HepG2 (cell line): ENCODE results near the gene ATP2C2. TPM values are rescaled to one million over a fixed set of nuclear protein-coding genes. Genes with fewer than 3 reads are reported as not detected.
A peak's percentile ranks its signal among the peaks of the same experiment; 100 is the strongest.

Experiments used
- ARNT ChIP-seq: fragments of 450-650 bp; IDR thresholded peaks from 2 replicates; pipeline ENCODE4 v1.6.1; 2017
- BCL6 ChIP-seq: IDR thresholded peaks from 2 replicates; pipeline ENCODE4 v1.6.1; 2016; ENCODE audit warnings: missing genetic modification reagents, missing compliant biosample characterization
- HNF1B ChIP-seq: sonication (generic); formaldehyde crosslinking; IDR thresholded peaks from 2 replicates; pipeline ENCODE4 v1.5.1; 2020; ENCODE audit warnings: mild to moderate bottlenecking, moderate library complexity, missing genetic modification reagents
- HNF4A ChIP-seq: sonication (generic); formaldehyde crosslinking; IDR thresholded peaks from 2 replicates; pipeline ENCODE4 v1.4.0; 2020; ENCODE audit warnings: missing genetic modification reagents
- JUN ChIP-seq: sonication (generic); formaldehyde crosslinking; IDR thresholded peaks from 2 replicates; pipeline ENCODE4 v1.4.0; 2020; ENCODE audit warnings: mild to moderate bottlenecking, missing genetic modification reagents
- KLF15 ChIP-seq: sonication (generic); formaldehyde crosslinking; IDR thresholded peaks from 2 replicates; pipeline ENCODE4 v1.8.1; 2023; ENCODE audit warnings: borderline replicate concordance, mild to moderate bottlenecking, inconsistent platforms, missing genetic modification reagents, mixed read lengths
- MTF2 ChIP-seq: sonication (generic); formaldehyde crosslinking; IDR thresholded peaks from 2 replicates; pipeline ENCODE4 v1.5.0; 2020; ENCODE audit warnings: missing genetic modification reagents, borderline replicate concordance
- ONECUT2 ChIP-seq: sonication (generic); formaldehyde crosslinking; IDR thresholded peaks from 2 replicates; pipeline ENCODE4 v1.4.0; 2020; ENCODE audit warnings: missing genetic modification reagents
- SMC3 ChIP-seq: IDR thresholded peaks from 2 replicates; pipeline ENCODE4 v1.6.1; 2011; ENCODE audit warnings: low read length, improper control_type of control experiment
- SNAPC2 ChIP-seq: sonication (generic); formaldehyde crosslinking; IDR thresholded peaks from 2 replicates; pipeline ENCODE4 v1.8.1; 2022; ENCODE audit warnings: mild to moderate bottlenecking, missing genetic modification reagents
- TOE1 ChIP-seq: sonication (generic); formaldehyde crosslinking; IDR thresholded peaks from 2 replicates; pipeline ENCODE4 v1.4.0; 2020; ENCODE audit warnings: mild to moderate bottlenecking, missing genetic modification reagents
- XBP1 ChIP-seq: sonication (generic); formaldehyde crosslinking; IDR thresholded peaks from 2 replicates; pipeline ENCODE4 v1.5.0; 2020; ENCODE audit warnings: missing genetic modification reagents
- ZNF251 ChIP-seq: sonication (generic); formaldehyde crosslinking; IDR thresholded peaks from 2 replicates; pipeline ENCODE4 v1.9.0; 2021; ENCODE audit warnings: mild to moderate bottlenecking, missing genetic modification reagents
- ZNF256 ChIP-seq: sonication (generic); formaldehyde crosslinking; conservative IDR thresholded peaks from 2 replicates; pipeline ENCODE4 v1.4.0; 2020; ENCODE audit warnings: missing genetic modification reagents
- ZNF451 ChIP-seq: sonication (generic); formaldehyde crosslinking; IDR thresholded peaks from 2 replicates; pipeline ENCODE4 v1.5.0; 2020; ENCODE audit warnings: mild to moderate bottlenecking, missing genetic modification reagents
- ZNF468 ChIP-seq: sonication (generic); formaldehyde crosslinking; IDR thresholded peaks from 2 replicates; pipeline ENCODE4 v1.8.0; 2022; ENCODE audit warnings: mild to moderate bottlenecking, moderate library complexity, missing genetic modification reagents
- ZNF768 ChIP-seq: sonication (generic); formaldehyde crosslinking; IDR thresholded peaks from 2 replicates; pipeline ENCODE4 v1.4.0; 2020; ENCODE audit warnings: missing genetic modification reagents
- ZNF839 ChIP-seq: sonication (generic); formaldehyde crosslinking; IDR thresholded peaks from 2 replicates; pipeline ENCODE4 v1.4.0; 2020; ENCODE audit warnings: missing genetic modification reagents, mild to moderate bottlenecking, borderline replicate concordance
- ZSCAN31 ChIP-seq: sonication (generic); formaldehyde crosslinking; IDR thresholded peaks from 2 replicates; pipeline ENCODE4 v1.5.0; 2020; ENCODE audit warnings: low read depth, mild to moderate bottlenecking, missing genetic modification reagents
- polyA plus RNA-seq, 8 experiments: library from polyadenylated mRNA; depleted of rRNA in 3 of 8; stranded (reverse) in 7 of 8; unstranded in 1 of 8; fragments of >200 nt; fragmentation: Illumina TruSeq in 4 of 8; extraction: Trizol in 4 of 8; gene quantifications; 2 replicates each; pipeline versions ENCODE4 v1.2.1 to v1.2.3, GENCODE V29; 2011 to 2016; ENCODE audit warnings: low read depth in 4 of 8, missing spikeins in 1 of 8, mixed read lengths in 1 of 8; ENCODE audit not compliant: insufficient read depth in 1 of 8
- total RNA-seq, 5 experiments: library from RNA; depleted of rRNA; stranded (reverse); fragments of >200 nt; fragmentation: Illumina TruSeq; extraction: Trizol; gene quantifications; 2 replicates each; pipeline ENCODE4 v1.2.3, GENCODE V29; 2016; ENCODE audit warnings: low read depth in 1 of 5
- TF ChIP-seq, protein P1 (sequence below): sonication (generic); formaldehyde crosslinking; IDR thresholded peaks from 2 replicates; pipeline ENCODE4 v1.8.1; 2023; ENCODE audit warnings: mild to moderate bottlenecking, moderate library complexity, missing genetic modification reagents
- TF ChIP-seq, protein P2 (sequence below): sonication (generic); formaldehyde crosslinking; IDR thresholded peaks from 2 replicates; pipeline ENCODE4 v1.8.0; 2022; ENCODE audit warnings: mild to moderate bottlenecking, missing genetic modification reagents; ENCODE audit not compliant: insufficient replicate concordance
- TF ChIP-seq, protein P3 (sequence below): sonication (generic); formaldehyde crosslinking; IDR thresholded peaks from 2 replicates; pipeline ENCODE4 v1.8.0; 2022; ENCODE audit warnings: mild to moderate bottlenecking, missing genetic modification reagents, moderate library complexity
- TF ChIP-seq, protein P4 (sequence below): sonication (generic); formaldehyde crosslinking; IDR thresholded peaks from 2 replicates; pipeline ENCODE4 v1.8.1; 2023; ENCODE audit warnings: missing genetic modification reagents, inconsistent platforms, borderline replicate concordance

ATP2C2 gene
- total and polyA plus RNA-seq, 2 of the 13 experiments (the other 11 are each of a cell fraction or from before 2014, with no cell fraction given) = 0.07 TPM; not detected in 1

GRCh38 chr16:84504420-84505248, 136.3 kb downstream of the ATP2C2 start, which contains the start of gene MEAK7 (continued):
- TF ChIP-seq ZNF256 (CRISPR knock-in tag) (no peak), MTF2 (no peak), ZSCAN31 (CRISPR knock-in tag) (peak; percentile 70), ZNF468 (CRISPR knock-in tag) (no peak), SMC3 (no peak), XBP1 (CRISPR knock-in tag) (no peak; the same call in 1 of the 2 replicates), ZNF839 (CRISPR knock-in tag) (peak; percentile 79; the same call in 1 of the 2 replicates), JUN (CRISPR knock-in tag) (no peak), ZNF768 (peak; percentile 63; the same call in 1 of the 2 replicates), KLF15 (peak; percentile 32; the same call in 1 of the 2 replicates), HNF4A (no peak), ZNF451 (CRISPR knock-in tag) (peak; percentile 49; the same call in 1 of the 2 replicates), BCL6 (CRISPR knock-in tag) (no peak; the same call in 1 of the 2 replicates), ARNT (no peak), ONECUT2 (CRISPR knock-in tag) (no peak), ZNF251 (CRISPR knock-in tag) (no peak), TOE1 (no peak), SNAPC2 (CRISPR knock-in tag) (peak; percentile 49; the same call in 1 of the 2 replicates), HNF1B (CRISPR knock-in tag) (peak; percentile 60; the same call in 1 of the 2 replicates)
- TF ChIP-seq, protein P1, sequence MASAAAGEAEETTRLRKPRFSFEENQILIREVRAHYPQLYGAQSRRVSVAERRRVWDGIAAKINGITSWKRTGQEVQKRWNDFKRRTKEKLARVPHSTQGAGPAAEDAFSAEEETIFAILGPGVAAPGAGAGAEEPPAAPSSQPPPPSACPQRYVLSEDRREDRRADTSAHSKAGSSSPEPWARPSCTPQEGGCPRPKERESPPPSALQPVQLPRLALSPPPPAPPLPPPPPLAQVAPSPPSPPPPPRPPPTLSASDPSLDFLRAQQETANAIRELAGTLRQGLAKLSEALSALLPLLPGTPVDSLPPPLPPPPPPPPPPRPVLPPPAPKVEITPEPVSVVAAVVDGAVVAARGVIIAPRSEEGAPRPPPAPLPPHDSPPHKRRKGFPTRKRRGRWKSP (CRISPR knock-in tag) = no peak; the same call in 1 of the 2 replicates
- TF ChIP-seq, protein P2, sequence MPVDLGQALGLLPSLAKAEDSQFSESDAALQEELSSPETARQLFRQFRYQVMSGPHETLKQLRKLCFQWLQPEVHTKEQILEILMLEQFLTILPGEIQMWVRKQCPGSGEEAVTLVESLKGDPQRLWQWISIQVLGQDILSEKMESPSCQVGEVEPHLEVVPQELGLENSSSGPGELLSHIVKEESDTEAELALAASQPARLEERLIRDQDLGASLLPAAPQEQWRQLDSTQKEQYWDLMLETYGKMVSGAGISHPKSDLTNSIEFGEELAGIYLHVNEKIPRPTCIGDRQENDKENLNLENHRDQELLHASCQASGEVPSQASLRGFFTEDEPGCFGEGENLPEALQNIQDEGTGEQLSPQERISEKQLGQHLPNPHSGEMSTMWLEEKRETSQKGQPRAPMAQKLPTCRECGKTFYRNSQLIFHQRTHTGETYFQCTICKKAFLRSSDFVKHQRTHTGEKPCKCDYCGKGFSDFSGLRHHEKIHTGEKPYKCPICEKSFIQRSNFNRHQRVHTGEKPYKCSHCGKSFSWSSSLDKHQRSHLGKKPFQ (CRISPR knock-in tag) = no peak
- TF ChIP-seq, protein P3, sequence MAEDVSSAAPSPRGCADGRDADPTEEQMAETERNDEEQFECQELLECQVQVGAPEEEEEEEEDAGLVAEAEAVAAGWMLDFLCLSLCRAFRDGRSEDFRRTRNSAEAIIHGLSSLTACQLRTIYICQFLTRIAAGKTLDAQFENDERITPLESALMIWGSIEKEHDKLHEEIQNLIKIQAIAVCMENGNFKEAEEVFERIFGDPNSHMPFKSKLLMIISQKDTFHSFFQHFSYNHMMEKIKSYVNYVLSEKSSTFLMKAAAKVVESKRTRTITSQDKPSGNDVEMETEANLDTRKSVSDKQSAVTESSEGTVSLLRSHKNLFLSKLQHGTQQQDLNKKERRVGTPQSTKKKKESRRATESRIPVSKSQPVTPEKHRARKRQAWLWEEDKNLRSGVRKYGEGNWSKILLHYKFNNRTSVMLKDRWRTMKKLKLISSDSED (CRISPR knock-in tag) = 0 out of 2 replicates have a peak, but pooled peaks have one; percentile 75
- TF ChIP-seq, protein P4, sequence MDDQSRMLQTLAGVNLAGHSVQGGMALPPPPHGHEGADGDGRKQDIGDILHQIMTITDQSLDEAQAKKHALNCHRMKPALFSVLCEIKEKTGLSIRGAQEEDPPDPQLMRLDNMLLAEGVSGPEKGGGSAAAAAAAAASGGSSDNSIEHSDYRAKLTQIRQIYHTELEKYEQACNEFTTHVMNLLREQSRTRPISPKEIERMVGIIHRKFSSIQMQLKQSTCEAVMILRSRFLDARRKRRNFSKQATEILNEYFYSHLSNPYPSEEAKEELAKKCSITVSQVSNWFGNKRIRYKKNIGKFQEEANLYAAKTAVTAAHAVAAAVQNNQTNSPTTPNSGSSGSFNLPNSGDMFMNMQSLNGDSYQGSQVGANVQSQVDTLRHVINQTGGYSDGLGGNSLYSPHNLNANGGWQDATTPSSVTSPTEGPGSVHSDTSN = peak; percentile 98; the same call in 1 of the 2 replicates
